K562 (cell line): Measurements from ENCODE around the gene GINS3. TPM values are rescaled to one million over a fixed set of nuclear protein-coding genes. Genes with fewer than 3 reads are reported as not detected.
A peak's percentile ranks its signal among the peaks of the same experiment; 100 is the strongest.

Source experiments
- ARNT ChIP-seq, 2 experiments: fragments of 450-650 bp; IDR thresholded peaks; 2 replicates each; pipeline ENCODE4 v1.6.1; 2016; ENCODE audit warnings: mild to moderate bottlenecking in 1 of 2
- BRF2 ChIP-seq: IDR thresholded peaks from 3 replicates; pipeline ENCODE4 v1.6.1; 2011; ENCODE audit warnings: borderline replicate concordance, mild to moderate bottlenecking; ENCODE audit not compliant: insufficient read length, insufficient read depth
- CBFB ChIP-seq: sonication (generic); formaldehyde crosslinking; IDR thresholded peaks from 2 replicates; pipeline ENCODE4 v1.4.0; 2020; ENCODE audit warnings: mild to moderate bottlenecking, missing genetic modification reagents
- DPF2 ChIP-seq: fragments of 450-650 bp; IDR thresholded peaks from 2 replicates; pipeline ENCODE4 v1.6.1; 2016
- ELK3 ChIP-seq: fragments of 450-650 bp; formaldehyde crosslinking; IDR thresholded peaks from 2 replicates; pipeline ENCODE4 v1.4.0; 2020; ENCODE audit warnings: mild to moderate bottlenecking
- JUN ChIP-seq, 2 experiments: sonication (generic) in 1 of 2; formaldehyde crosslinking in 1 of 2; IDR thresholded peaks; 2 replicates each; pipeline versions ENCODE4 v1.6.1 to v1.8.0; 2012 to 2022; ENCODE audit warnings: borderline replicate concordance in 2 of 2, mild to moderate bottlenecking in 2 of 2, improper control_type of control experiment in 1 of 2, low read depth in 1 of 2, low read length in 1 of 2, missing genetic modification reagents in 1 of 2
- KLF13 ChIP-seq: fragments of 450-650 bp; IDR thresholded peaks from 2 replicates; pipeline ENCODE4 v1.6.1; 2016; ENCODE audit warnings: missing genetic modification characterization, low read depth, mild to moderate bottlenecking, missing compliant biosample characterization, moderate library complexity, borderline replicate concordance
- MEF2A ChIP-seq: IDR thresholded peaks from 2 replicates; pipeline ENCODE4 v1.6.1; 2011; ENCODE audit warnings: low read depth, mild to moderate bottlenecking, low read length, moderate library complexity; ENCODE audit not compliant: control insufficient read depth
- PATZ1 ChIP-seq: fragments of 250-450 bp; sonication (Bioruptor Pico); IDR thresholded peaks from 2 replicates; pipeline ENCODE4 v1.5.0; 2020; ENCODE audit warnings: mild to moderate bottlenecking, borderline replicate concordance
- PRPF4 ChIP-seq: fragments of 200-400 bp; formaldehyde crosslinking; IDR thresholded peaks from one replicate; pipeline ENCODE4 v1.6.1; 2017; ENCODE audit warnings: low read length, low read depth, mild to moderate bottlenecking; ENCODE audit not compliant: insufficient read depth, poor library complexity, severe bottlenecking
- SMARCA4 ChIP-seq: fragments of 450-650 bp; IDR thresholded peaks from 2 replicates; pipeline ENCODE4 v1.6.1; 2016
- TFAM ChIP-seq: fragments of 250-450 bp; sonication (Bioruptor Pico); conservative IDR thresholded peaks from 2 replicates; pipeline ENCODE4 v1.5.0; 2021; ENCODE audit warnings: mild to moderate bottlenecking, moderate library complexity
- THRA ChIP-seq: fragments of 450-650 bp; IDR thresholded peaks from 2 replicates; pipeline ENCODE4 v1.6.1; 2017; ENCODE audit warnings: mild to moderate bottlenecking, moderate library complexity
- ZNF280B ChIP-seq: fragments of 250-450 bp; sonication (Bioruptor Pico); IDR thresholded peaks from 2 replicates; pipeline ENCODE4 v1.5.1; 2021; ENCODE audit warnings: mild to moderate bottlenecking
- polyA plus RNA-seq, 8 experiments: library from polyadenylated mRNA; depleted of rRNA in 4 of 8; stranded (reverse) in 5 of 8; unstranded in 3 of 8; fragments of >200 nt; fragmentation: Nextera tagmentation in 2 of 8; fragmentation: Illumina TruSeq in 1 of 8; extraction: Ambion mirVana in 2 of 8; extraction: Trizol in 1 of 8; gene quantifications; 2 replicates each; pipeline versions ENCODE4 v1.2.1 to v1.2.3, GENCODE V29; 2011 to 2014; ENCODE audit warnings: inconsistent platforms in 1 of 8, missing spikeins in 1 of 8
- total RNA-seq, 7 experiments: library from RNA; depleted of rRNA in 6 of 7; stranded (reverse); fragments of >200 nt in 6 of 7; fragmentation: Illumina TruSeq in 2 of 7; extraction: Trizol in 2 of 7; gene quantifications; 2 replicates each; pipeline versions ENCODE4 v1.2.1 to v1.2.3, GENCODE V29; 2011 to 2021; ENCODE audit warnings: low replicate concordance in 1 of 7
- TF ChIP-seq, protein P1 (sequence below): fragments of 250-450 bp; sonication (Bioruptor Pico); IDR thresholded peaks from 2 replicates; pipeline ENCODE4 v1.8.0; 2022; ENCODE audit warnings: inconsistent platforms, mild to moderate bottlenecking, moderate library complexity, borderline replicate concordance

The GINS3 gene
- total and polyA plus RNA-seq, 9 of the 15 experiments (the other 6 are each of a cell fraction or from before 2014, with no cell fraction given) = 17.8 to 31.9 (median 25.4) TPM

DNA sequence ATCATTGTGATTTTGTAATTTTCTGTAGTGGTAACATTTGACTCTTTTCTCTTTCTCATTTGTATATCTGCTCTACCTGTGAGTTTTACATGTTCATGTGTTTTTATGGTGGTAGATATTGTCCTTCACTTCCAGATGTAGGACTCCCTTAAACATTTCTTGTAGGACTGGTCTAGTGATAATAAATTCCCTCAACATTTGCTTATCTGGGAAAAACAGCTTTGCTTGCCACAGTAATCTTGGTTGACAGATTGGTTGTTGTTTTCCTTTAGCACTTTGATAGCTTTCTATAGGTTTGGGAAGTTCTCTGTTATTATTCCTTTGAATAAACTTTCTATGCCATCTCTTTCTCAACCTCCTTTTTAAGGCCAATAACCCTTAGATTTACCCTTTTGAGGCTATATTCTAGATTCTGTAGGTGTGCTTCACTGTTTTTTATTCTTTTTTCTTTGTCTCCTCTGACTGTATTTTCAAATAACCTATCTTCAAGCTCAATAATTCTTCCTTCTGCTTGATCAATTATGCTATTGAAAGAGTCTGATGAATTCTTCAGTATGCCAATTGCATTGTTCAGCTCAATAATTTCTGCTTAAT lies 32.1 kb upstream of the GINS3 start (continued):
- TF ChIP-seq PRPF4 = no peak
- TF ChIP-seq DPF2 = peak; percentile 62
- no peak for TF ChIP-seq MEF2A
- peak; percentile 59; the same call in 1 of the 2 replicates for TF ChIP-seq SMARCA4
- no peak for TF ChIP-seq PATZ1 (CRISPR knock-in tag)
- TF ChIP-seq KLF13 (tag) = no peak
- no peak for TF ChIP-seq ELK3 (CRISPR knock-in tag)
- no peak for TF ChIP-seq TFAM (CRISPR knock-in tag)
- peak; percentile 87; the same call in 1 of the 2 replicates for TF ChIP-seq ZNF280B (CRISPR knock-in tag)
- no peak for TF ChIP-seq THRA
- TF ChIP-seq, protein P1, sequence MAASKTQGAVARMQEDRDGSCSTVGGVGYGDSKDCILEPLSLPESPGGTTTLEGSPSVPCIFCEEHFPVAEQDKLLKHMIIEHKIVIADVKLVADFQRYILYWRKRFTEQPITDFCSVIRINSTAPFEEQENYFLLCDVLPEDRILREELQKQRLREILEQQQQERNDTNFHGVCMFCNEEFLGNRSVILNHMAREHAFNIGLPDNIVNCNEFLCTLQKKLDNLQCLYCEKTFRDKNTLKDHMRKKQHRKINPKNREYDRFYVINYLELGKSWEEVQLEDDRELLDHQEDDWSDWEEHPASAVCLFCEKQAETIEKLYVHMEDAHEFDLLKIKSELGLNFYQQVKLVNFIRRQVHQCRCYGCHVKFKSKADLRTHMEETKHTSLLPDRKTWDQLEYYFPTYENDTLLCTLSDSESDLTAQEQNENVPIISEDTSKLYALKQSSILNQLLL (CRISPR knock-in tag) = no peak
- 0 out of 2 replicates have a peak, but pooled peaks have one; percentile 31 for TF ChIP-seq JUN (IDR thresholded peaks at IDR 0.05; ENCODE audit: borderline replicate concordance, low read depth, low read length)
- TF ChIP-seq JUN (CRISPR knock-in tag; IDR thresholded peaks at IDR 0.05; ENCODE audit: borderline replicate concordance) = no peak
- TF ChIP-seq CBFB (CRISPR knock-in tag) = no peak
- TF ChIP-seq ARNT (IDR thresholded peaks at IDR 0.05) = 0 out of 4 replicates have a peak, but pooled peaks of 1 of the 2 experiments have one; percentile 26
- no peak for TF ChIP-seq BRF2
